Liver (tissue), 9 donors: ENCODE measurements around the gene CPOX. TPM values are rescaled to one million over a fixed set of nuclear protein-coding genes. Genes with fewer than 3 reads are reported as not detected.

Experiments used
- DNase-seq: peaks from one replicate; pipeline ENCODE4 v3.0.0-alpha.2; 2017; ENCODE audit warnings: low spot score
- H3K27ac ChIP-seq, 2 donors: one replicate each; pipeline ENCODE4 v1.7.0; 2013; ENCODE audit warnings: inconsistent platforms in 2 of 2, low read length in 2 of 2, control low read depth in 1 of 2, low read depth in 1 of 2, mild to moderate bottlenecking in 1 of 2
- H3K27me3 ChIP-seq, 4 donors: one replicate each; pipeline versions ENCODE4 v1.6.1 to v1.7.0; 2013; ENCODE audit warnings: low read length in 3 of 4, inconsistent platforms in 1 of 4, mild to moderate bottlenecking in 1 of 4, moderate library complexity in 1 of 4; ENCODE audit not compliant: control insufficient read depth in 4 of 4, insufficient read depth in 4 of 4
- H3K36me3 ChIP-seq, 4 donors: one replicate each; pipeline versions ENCODE4 v1.6.1 to v1.7.0; 2013; ENCODE audit warnings: low read length in 3 of 4, mild to moderate bottlenecking in 3 of 4, low read depth in 1 of 4, moderate library complexity in 1 of 4; ENCODE audit not compliant: control insufficient read depth in 4 of 4, insufficient read depth in 3 of 4
- H3K4me1 ChIP-seq, 4 donors: one replicate each; pipeline versions ENCODE4 v1.6.1 to v1.7.0; 2013; ENCODE audit warnings: low read length in 3 of 4, mild to moderate bottlenecking in 3 of 4, moderate library complexity in 1 of 4; ENCODE audit not compliant: control insufficient read depth in 4 of 4, insufficient read depth in 4 of 4
- H3K4me3 ChIP-seq, 3 donors: one replicate each; pipeline versions ENCODE4 v1.6.1 to v1.7.0; 2013; ENCODE audit warnings: low read length in 3 of 3, control low read depth in 1 of 3, low read depth in 1 of 3, mild to moderate bottlenecking in 1 of 3
- H3K9ac ChIP-seq, 2 donors: one replicate each; pipeline ENCODE4 v1.7.0; 2013; ENCODE audit warnings: low read length in 2 of 2, mild to moderate bottlenecking in 2 of 2, moderate library complexity in 2 of 2, control low read depth in 1 of 2, low read depth in 1 of 2
- H3K9me3 ChIP-seq, 4 donors: one replicate each; pipeline versions ENCODE4 v1.6.1 to v1.7.0; 2013; ENCODE audit warnings: low read length in 3 of 4; ENCODE audit not compliant: control insufficient read depth in 4 of 4
- ATF3 ChIP-seq: IDR thresholded peaks from 2 replicates; pipeline ENCODE4 v1.6.1; 2016; ENCODE audit warnings: antibody characterized with exemption
- CTCF ChIP-seq: fragments of 150-350 bp; IDR thresholded peaks from 2 replicates; pipeline ENCODE4 v1.5.1; 2017; ENCODE audit warnings: improper control_type of control experiment, low read depth, low read length; ENCODE audit not compliant: missing input control
- EGR1 ChIP-seq, 2 donors: IDR thresholded peaks; 2 replicates each; pipeline ENCODE4 v1.6.1; 2016 to 2018; ENCODE audit warnings: antibody characterized with exemption in 2 of 2, low read depth in 2 of 2
- FOXA1 ChIP-seq: IDR thresholded peaks from 2 replicates; pipeline ENCODE4 v1.6.1; 2016; ENCODE audit warnings: antibody characterized with exemption
- FOXA2 ChIP-seq: IDR thresholded peaks from 2 replicates; pipeline ENCODE4 v1.6.1; 2016; ENCODE audit warnings: antibody characterized with exemption
- GABPA ChIP-seq, 2 donors: IDR thresholded peaks in 1 of 2; conservative IDR thresholded peaks in 1 of 2; 2 replicates each; pipeline ENCODE4 v1.6.1; 2016; ENCODE audit warnings: antibody characterized with exemption in 2 of 2, mild to moderate bottlenecking in 1 of 2, moderate library complexity in 1 of 2
- HNF4A ChIP-seq, 2 donors: conservative IDR thresholded peaks; 2 replicates each; pipeline ENCODE4 v1.6.1; 2016; ENCODE audit warnings: antibody characterized with exemption in 2 of 2, mild to moderate bottlenecking in 2 of 2
- HNF4G ChIP-seq: IDR thresholded peaks from 2 replicates; pipeline ENCODE4 v1.6.1; 2016; ENCODE audit warnings: antibody characterized with exemption
- JUND ChIP-seq, 2 donors: IDR thresholded peaks; 2 replicates each; pipeline ENCODE4 v1.6.1; 2016; ENCODE audit warnings: antibody characterized with exemption in 2 of 2
- MAX ChIP-seq: IDR thresholded peaks from 2 replicates; pipeline ENCODE4 v1.6.1; 2016; ENCODE audit warnings: antibody characterized with exemption
- NR2F2 ChIP-seq: IDR thresholded peaks from 2 replicates; pipeline ENCODE4 v1.6.1; 2016; ENCODE audit warnings: antibody characterized with exemption
- RAD21 ChIP-seq, 2 donors: IDR thresholded peaks; 2 replicates each; pipeline ENCODE4 v1.6.1; 2016; ENCODE audit warnings: antibody characterized with exemption in 2 of 2, mild to moderate bottlenecking in 2 of 2
- REST ChIP-seq: IDR thresholded peaks from 2 replicates; pipeline ENCODE4 v1.6.1; 2016; ENCODE audit warnings: antibody characterized with exemption, mild to moderate bottlenecking
- RXRA ChIP-seq, 2 donors: IDR thresholded peaks; 2 replicates each; pipeline ENCODE4 v1.6.1; 2017 to 2018; ENCODE audit warnings: antibody characterized with exemption in 2 of 2, mild to moderate bottlenecking in 1 of 2
- SP1 ChIP-seq: IDR thresholded peaks from 2 replicates; pipeline ENCODE4 v1.6.1; 2018; ENCODE audit warnings: antibody characterized with exemption, mild to moderate bottlenecking
- TAF1 ChIP-seq: conservative IDR thresholded peaks from 2 replicates; pipeline ENCODE4 v1.6.1; 2016; ENCODE audit warnings: antibody characterized with exemption, mild to moderate bottlenecking
- YY1 ChIP-seq: IDR thresholded peaks from 2 replicates; pipeline ENCODE4 v1.6.1; 2016; ENCODE audit warnings: antibody characterized with exemption, mild to moderate bottlenecking
- ZBTB33 ChIP-seq: IDR thresholded peaks from 2 replicates; pipeline ENCODE4 v1.6.1; 2016; ENCODE audit warnings: antibody characterized with exemption
- WGBS: extraction: QIAGEN DNeasy Blood & Tissue Kit; methylation state at CpG from one replicate; pipeline ENCODE4 v1.1.7; 2013; 5-methylcytosine and 5-hydroxymethylcytosine counted together
- polyA plus RNA-seq, 2 donors: library from polyadenylated mRNA; stranded (reverse) in 1 of 2; unstranded in 1 of 2; fragments of 200-250 nt in 1 of 2; fragments of >200 nt in 1 of 2; fragmentation: Nextera tagmentation in 1 of 2; extraction: Ambion mirVana in 1 of 2; gene quantifications; one replicate each; pipeline versions ENCODE4 v1.2.1 to v1.2.3, GENCODE V29; 2013 to 2015
- total RNA-seq, 2 donors: library from RNA; depleted of rRNA; stranded (reverse); fragments of >200 nt; gene quantifications; one replicate each; pipeline ENCODE4 v1.2.3, GENCODE V29; 2014
- donor health status: healthy.
- donor health status: healthy.
- donor health status: healthy.
- donor health status: healthy.
- donor health status: healthy.

Gene CPOX
- total and polyA plus RNA-seq, 4 donors: 8.8 to 280 (median 16.3) TPM

GRCh38 chr3:98582042-98582441 is 11.4 kb downstream of the CPOX start (continued):
- TF ChIP-seq REST: no peak
- no peak for TF ChIP-seq GABPA (IDR thresholded peaks at IDR 0.05 in 1 of 2, conservative IDR thresholded peaks at IDR 0.05 in 1 of 2)

- Histone ChIP-seq H3K27ac (no peak overlapping the region), H3K4me3 (no peak overlapping the region), H3K4me1 (peaks cover 3 to 15% (median 11%) of the 10 kb centered on the region in 4 donors), H3K27me3 (no peaks in the 10 kb centered on the region), H3K9me3 (no peaks in the 10 kb centered on the region), H3K9ac (no peak overlapping the region), H3K36me3 (peaks cover 6 to 61% (median 28%) of the 10 kb centered on the region in 4 donors)
- no peak for DNase-seq
- TF ChIP-seq YY1 (no peak), CTCF (no peak), MAX (no peak), FOXA1 (no peak), SP1 (no peak), FOXA2 (no peak), ZBTB33 (no peak), RAD21 (IDR thresholded peaks at IDR 0.05) (no peak), TAF1 (no peak), GABPA (IDR thresholded peaks at IDR 0.05 in 1 of 2, conservative IDR thresholded peaks at IDR 0.05 in 1 of 2) (no peak), REST (no peak), JUND (IDR thresholded peaks at IDR 0.05) (no peak), EGR1 (IDR thresholded peaks at IDR 0.05; ENCODE audit: low read depth in 2 of 2) (no peak), HNF4A (conservative IDR thresholded peaks at IDR 0.05) (no peak), NR2F2 (no peak), HNF4G (no peak), RXRA (IDR thresholded peaks at IDR 0.05) (no peak), ATF3 (no peak)
- 98% methylated on average over 1 of the region's 1 CpG for WGBS
These were observed 11.9 kb downstream of the CPOX start for GRCh38 chr3:98581474-98581873.
